PC-9 (cell line): ENCODE results near the gene ZDHHC17.

Experiments used
- EZH2 ChIP-seq: fragments of 200-600 bp; sonication (generic); IDR thresholded peaks from 2 replicates; pipeline ENCODE4 v1.8.0; 2017; ENCODE audit warnings: antibody characterized with exemption, low read depth
- TF ChIP-seq, protein P1 (sequence below): fragments of 200-600 bp; sonication (generic); conservative IDR thresholded peaks from 2 replicates; pipeline ENCODE4 v1.6.1; 2017; ENCODE audit warnings: mixed run types, antibody characterized with exemption, mild to moderate bottlenecking, moderate library complexity

DNA sequence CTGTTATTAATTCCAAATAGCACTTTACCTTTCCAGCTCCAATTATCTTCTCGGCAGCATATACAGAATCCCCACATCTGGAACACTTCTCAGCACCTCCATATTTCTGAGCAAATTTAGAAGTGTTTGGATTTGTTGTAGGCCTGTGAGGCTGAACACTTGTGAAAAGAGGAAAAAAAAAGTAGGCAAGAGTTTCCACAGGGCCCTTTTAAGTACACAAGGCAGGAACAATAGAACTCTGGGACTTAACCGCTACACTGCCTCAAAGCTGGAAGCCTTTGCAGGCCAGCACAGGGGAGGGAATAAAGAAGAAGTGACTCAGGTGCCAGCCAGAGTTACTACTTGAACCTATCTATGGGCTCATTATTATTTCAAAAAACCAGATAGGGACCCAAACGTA is 96.3 kb downstream of the ZDHHC17 start:
- no peak for TF ChIP-seq EZH2
- TF ChIP-seq, protein P1, sequence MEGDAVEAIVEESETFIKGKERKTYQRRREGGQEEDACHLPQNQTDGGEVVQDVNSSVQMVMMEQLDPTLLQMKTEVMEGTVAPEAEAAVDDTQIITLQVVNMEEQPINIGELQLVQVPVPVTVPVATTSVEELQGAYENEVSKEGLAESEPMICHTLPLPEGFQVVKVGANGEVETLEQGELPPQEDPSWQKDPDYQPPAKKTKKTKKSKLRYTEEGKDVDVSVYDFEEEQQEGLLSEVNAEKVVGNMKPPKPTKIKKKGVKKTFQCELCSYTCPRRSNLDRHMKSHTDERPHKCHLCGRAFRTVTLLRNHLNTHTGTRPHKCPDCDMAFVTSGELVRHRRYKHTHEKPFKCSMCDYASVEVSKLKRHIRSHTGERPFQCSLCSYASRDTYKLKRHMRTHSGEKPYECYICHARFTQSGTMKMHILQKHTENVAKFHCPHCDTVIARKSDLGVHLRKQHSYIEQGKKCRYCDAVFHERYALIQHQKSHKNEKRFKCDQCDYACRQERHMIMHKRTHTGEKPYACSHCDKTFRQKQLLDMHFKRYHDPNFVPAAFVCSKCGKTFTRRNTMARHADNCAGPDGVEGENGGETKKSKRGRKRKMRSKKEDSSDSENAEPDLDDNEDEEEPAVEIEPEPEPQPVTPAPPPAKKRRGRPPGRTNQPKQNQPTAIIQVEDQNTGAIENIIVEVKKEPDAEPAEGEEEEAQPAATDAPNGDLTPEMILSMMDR = no peak
